T-helper 9 cell (primary cell): Measurements from ENCODE around the gene DENND1A.

Source experiments
- DNase-seq: peaks from one replicate; pipeline ENCODE4 v3.0.0-alpha.2; 2020

The DENND1A gene

DNA sequence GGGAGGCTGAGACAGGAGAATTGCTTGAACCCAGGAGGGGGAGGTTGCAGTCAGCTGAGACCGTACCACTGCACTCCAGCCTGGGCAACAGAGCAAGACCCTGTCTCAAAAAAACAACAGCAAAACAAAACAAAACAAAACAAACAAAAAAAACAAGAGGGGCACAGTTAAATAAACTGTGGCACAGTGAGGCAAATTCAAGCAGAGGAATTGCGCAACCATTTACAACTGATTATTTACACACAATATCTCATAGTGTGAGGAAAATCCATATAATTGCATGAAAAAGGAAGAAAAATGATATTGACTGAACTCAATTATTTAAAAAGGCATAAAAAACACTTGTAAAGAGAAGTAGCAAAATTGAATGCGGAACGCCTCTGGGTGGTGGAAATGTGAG lies 412.4 kb downstream of the DENND1A start:
- no peak for DNase-seq

DNA sequence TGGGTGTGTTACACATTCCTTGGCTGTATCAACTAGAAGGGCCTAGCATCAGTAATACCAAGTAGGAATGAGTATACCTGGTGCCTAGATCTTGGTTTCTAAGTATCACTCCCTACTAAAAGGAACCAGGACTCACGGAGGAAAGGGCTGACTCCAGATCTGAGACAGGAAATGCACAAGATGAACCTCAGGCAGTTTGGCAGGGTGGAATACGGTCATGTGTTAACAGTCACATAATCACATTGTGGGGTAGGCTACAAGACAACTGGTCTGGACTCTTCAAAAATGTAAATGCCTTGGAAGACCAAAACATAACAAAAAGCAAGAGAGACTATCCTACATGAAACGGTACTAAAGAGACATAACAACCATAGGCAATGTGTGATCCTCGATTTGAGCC lies 415.2 kb downstream of the DENND1A start:
- no peak for DNase-seq

GRCh38 chr9:123513554-123513953 lies 416.4 kb downstream of the DENND1A start:
- DNase-seq, result no peak

- DNase-seq, result no peak
These were observed 418.3 kb downstream of the DENND1A start for GRCh38 chr9:123511326-123512277.

DNA sequence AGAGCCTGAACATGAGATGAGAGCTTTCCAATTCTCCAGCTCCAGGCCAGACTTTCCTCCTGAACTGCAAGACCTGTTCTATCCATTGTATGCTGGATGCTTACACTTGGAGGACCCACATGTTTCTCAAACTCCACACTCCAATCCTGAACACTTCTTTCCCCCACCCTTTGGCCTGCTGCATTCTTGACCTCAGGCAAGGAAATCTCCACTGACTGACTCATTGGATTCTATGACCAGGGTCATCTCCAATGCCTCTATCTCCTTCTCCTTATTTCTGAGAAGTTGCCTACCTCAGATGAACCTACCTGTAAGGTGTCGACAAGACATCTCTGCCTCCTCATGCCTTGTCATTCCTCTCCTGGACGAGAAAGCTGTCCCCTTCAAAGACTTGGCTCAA lies 420.3 kb downstream of the DENND1A start:
- DNase-seq, result no peak

GRCh38 chr9:123508048-123508447 lies 421.9 kb downstream of the DENND1A start:
- DNase-seq, result no peak

DNA sequence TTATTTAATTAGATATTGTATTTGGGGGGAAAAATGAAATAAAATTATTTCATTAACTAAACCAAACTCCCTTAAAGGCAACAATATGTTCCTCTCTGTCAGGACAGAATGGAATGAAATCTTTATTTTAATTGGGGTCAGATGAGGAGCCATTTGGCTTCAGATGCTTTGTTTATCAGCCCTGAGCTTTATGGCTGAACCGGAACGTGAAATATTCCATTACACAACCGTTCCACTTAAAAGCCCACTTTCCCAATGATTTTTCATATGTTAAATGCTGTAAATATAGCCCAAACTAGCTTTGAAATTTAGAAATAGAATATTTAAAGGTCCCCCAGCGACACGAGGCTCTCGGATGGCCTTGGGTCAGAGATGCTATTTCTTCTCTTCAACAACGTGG lies 424.4 kb downstream of the DENND1A start:
- DNase-seq, result no peak

GRCh38 chr9:123500336-123500735 lies 429.6 kb downstream of the DENND1A start:
- no peak for DNase-seq

- DNase-seq, result no peak
These were observed 432.1 kb downstream of the DENND1A start for GRCh38 chr9:123497830-123498229.

DNA sequence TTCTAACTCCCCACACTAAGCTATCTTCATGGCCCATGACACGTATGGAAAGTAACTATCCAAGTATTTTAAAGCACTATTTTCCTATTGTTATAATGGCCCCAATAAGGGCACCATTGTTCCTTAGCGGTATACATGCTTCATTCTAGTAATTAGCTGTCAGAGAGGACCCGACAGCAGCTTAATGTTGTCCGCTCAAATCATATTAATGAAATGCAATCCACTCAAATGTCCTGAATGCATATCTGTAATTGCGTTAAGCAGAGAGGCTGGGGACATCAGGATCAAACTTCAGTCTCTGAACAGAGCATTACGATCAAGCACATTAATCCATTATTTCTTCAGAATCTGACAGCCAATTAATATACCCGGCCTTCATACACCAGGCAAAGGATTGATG lies 434.2 kb downstream of the DENND1A start:
- no peak for DNase-seq

GRCh38 chr9:123493627-123494026 lies 436.3 kb downstream of the DENND1A start:
- no peak for DNase-seq

- no peak for DNase-seq
These were observed 439.2 kb downstream of the DENND1A start for GRCh38 chr9:123490688-123491087.

- DNase-seq, result no peak
These were observed 441.1 kb downstream of the DENND1A start for GRCh38 chr9:123488722-123489321.

GRCh38 chr9:123487944-123488548 lies 441.9 kb downstream of the DENND1A start:
- no peak for DNase-seq

DNA sequence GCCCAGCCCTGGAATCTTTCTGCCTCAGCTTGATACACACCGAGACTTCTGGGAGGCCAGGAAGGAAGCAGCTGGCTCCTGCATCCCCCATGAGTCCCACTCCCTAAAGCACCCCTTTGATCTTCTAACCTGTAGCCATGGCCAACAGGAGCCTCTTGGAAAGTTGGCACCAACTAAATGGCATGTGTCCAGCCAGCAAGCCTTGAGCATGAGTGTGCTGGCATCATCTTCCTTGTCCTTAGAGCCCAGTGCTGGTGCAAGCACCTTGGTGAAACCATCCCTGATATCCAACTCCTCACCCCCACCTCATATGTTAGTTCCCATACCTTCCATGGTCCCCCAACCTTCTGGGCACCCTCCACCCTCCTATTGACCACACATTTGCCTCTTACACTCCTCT lies 443.5 kb downstream of the DENND1A start:
- DNase-seq, result no peak

GRCh38 chr9:123485216-123485615 lies 444.7 kb downstream of the DENND1A start:
- no peak for DNase-seq

DNA sequence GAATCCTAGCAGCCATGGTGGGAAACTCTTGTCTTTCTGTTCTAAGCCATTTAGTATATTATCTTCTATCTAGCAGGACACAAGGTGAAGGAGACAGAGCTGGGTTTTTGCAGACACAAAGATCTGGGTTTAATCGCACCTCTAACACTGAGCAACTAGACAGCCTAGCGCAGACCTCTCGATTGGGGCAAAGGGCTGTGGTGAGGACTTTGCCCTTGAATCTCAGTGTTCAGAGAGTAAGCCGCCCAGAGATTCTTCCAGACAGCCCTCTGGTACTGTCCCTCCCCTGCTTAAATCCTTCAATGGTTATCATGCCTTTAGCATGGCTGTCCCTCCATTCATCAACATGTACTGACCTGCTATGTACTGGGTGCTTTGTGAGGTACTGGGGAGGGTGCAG lies 445.8 kb downstream of the DENND1A start:
- no peak for DNase-seq

- no peak for DNase-seq
These were observed 446.6 kb downstream of the DENND1A start for GRCh38 chr9:123483191-123483803.

DNA sequence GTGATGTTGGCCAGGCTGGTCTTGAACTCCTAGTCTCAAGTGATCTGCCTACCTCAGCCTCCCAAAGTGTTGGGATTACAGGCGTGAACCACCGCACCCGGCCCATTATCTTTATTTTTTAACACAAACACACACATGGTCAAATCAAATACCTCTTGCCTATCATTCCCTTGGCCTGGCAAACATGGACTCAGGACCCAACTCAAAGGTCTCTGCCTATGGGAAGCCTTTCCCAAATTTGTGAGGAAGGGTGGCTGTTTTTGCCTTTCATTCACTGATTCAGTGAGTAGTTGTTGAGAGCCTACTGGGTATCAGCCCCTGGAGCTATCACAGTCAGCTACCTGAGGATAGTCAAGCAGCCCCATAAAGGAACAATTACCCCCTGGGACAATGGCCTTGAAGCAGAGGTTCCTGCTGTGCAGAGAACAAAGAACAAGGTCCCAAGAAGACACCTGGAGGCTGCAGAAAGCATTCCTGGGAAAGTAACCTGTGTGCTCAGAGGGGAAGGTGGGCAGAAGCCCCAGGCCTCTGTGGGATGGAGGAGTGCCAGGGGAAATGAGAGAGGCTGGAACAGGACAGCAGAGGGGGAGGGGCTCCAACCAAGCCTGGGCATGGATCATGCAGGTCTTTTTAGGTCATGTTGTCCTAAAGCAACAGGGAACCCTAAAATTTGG lies 447.5 kb downstream of the DENND1A start:
- no peak for DNase-seq

DNA sequence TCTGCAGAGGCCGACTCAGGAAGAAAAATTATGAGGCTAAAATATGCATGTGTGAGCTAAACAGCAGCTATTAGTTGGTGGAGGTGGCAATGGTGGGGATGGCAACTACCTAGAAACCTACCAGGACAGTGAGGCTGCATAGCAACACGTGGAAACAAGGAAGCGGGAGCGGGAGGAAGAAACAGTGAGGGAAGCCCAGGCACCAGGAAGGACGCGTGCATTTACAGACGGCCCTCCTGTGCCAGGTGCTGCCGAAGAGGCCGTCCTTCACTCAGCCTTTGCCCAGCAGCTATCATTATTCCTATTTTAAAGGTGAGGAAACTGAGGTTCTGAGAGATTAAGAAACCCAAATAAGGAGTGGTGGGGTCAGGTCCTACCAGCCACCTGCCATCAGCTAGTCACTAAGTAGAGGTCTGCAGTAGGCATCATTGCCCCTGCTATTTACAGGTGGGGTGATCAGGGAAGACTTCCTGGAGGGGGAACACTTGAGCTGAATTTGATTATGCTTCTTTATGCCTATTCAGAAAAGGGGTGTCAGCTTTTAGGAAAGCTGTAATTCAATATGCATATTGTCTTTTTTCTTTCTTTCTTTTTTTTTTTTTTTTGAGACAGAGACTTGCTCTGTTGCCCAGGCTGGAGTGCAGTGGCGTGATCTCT lies 448.6 kb downstream of the DENND1A start:
- DNase-seq, result no peak

DNA sequence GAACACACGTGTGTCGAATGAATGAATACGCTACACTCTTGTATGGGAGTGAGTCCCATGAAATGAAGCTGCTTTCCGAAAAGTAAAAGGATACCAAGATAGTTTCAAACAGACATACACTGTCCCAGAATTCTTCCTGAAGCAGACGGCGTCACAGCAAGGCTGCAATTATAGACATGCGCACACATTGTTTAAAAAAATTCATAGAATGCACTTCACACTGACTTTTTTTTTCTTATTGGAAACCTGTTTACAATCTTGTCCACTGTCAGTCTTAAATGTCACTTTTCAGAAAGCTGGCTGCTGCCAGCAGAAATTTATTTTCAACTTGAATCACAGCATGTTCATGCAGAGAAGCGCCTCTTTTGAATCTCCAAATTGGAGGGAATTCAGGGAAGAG lies 449.1 kb downstream of the DENND1A start:
- no peak for DNase-seq

- no peak for DNase-seq
These were observed 449.8 kb downstream of the DENND1A start for GRCh38 chr9:123480096-123480495.
